Measurements from ENCODE around the gene KCNQ5. TPM values are rescaled to one million over a fixed set of nuclear protein-coding genes. Genes with fewer than 3 reads are reported as not detected.
"Not testable (repeated sequence)": the region's sequence is repeated elsewhere in the genome, so short reads cannot be mapped to it uniquely, and the experiment has no call there.

KCNQ5 gene
- total RNA-seq, 1 experiment from 2014 or later, result 4.8 TPM

DNA sequence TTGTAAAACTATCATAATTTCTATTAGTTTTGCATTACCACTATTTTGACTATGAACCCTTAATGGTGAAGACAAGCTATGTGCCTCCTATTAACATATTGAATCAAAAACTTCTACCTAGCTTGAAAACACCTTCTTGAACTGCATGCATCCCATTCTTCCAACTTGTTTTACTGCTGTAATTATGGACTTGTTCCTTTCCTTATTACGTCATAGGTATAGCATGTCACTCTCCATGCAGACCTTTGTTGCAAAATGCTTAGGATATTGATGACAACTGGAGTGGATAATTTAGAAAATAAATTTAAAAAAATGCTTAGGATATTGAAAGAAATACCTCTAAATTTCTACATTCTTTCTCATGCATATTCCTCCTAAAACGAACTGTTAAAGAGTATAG, 219.3 kb downstream of the KCNQ5 start:
- DNase-seq (ENCODE audit: low read depth), result no peak

DNA sequence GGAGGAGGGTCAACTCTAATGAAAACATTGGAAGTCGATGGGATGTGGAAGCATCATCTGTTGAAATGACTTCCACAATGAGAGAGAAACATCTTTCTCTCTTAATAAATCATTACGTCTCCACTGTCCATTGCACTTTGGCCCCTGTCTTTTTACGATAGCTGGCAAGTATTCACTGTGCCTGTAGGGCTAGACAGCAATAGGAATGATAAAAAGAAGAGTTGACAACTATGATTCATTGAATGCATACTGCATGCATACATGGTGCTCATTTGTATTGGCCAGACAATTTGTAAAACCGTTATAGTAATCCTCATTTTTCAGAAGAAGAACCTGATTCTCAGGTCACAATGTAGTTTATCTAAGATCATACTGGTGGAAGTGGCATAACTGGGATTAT, 220.3 kb downstream of the KCNQ5 start:
- DNase-seq (ENCODE audit: low read depth), result no peak

GRCh38 chr6:72844614-72845013, 222.8 kb downstream of the KCNQ5 start:
- no peak for DNase-seq (ENCODE audit: low read depth)

DNA sequence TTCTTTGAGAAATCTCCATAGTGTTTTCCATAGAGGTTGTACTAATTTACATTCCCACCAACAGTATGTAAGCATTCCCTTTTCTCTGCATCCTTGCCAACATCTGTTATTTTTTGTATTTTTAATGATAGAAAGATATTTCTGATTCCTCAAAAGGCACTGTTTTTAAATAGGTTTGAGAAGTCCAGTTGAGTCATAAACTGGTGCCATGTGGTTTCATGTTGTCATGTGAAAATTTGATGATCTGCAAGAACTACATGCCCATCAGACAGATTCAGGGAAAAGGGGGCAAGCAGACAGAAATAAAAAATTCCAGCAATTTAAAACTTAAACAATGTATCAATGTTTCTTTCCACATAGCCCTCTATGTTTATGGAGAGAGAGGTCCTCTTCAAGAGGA, 227.5 kb downstream of the KCNQ5 start:
- DNase-seq (ENCODE audit: low read depth), result no peak

GRCh38 chr6:72850040-72850439, 228.2 kb downstream of the KCNQ5 start:
- no peak for DNase-seq (ENCODE audit: low read depth)

- no peak for DNase-seq (ENCODE audit: low read depth)
Measured at GRCh38 chr6:72850469-72850868, 228.6 kb downstream of the KCNQ5 start.

DNA sequence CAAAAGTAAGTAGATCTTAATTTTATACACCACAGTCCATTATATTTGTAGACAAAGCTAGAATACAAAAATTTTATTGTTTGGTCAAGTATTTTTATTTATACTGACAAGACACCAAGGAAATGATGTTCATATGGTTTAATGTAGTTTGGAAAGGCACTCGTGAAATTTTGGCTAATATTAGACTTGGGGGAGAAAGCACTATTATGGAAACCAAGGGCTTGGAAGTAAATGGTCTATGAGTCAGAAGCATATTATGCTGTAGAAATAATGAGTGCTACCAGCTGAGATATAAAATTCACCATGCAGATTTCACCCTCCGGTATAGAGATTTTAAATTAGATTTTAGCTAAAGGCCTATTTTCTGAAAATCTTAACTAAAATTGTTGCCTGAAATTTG, 233.6 kb downstream of the KCNQ5 start:
- DNase-seq (ENCODE audit: low read depth), result peak; percentile 41

GRCh38 chr6:72856801-72857200, 234.9 kb downstream of the KCNQ5 start:
- DNase-seq (ENCODE audit: low read depth), result no peak

GRCh38 chr6:72857791-72858585, 236.1 kb downstream of the KCNQ5 start:
- DNase-seq (ENCODE audit: low read depth), result peak; percentile 53

DNA sequence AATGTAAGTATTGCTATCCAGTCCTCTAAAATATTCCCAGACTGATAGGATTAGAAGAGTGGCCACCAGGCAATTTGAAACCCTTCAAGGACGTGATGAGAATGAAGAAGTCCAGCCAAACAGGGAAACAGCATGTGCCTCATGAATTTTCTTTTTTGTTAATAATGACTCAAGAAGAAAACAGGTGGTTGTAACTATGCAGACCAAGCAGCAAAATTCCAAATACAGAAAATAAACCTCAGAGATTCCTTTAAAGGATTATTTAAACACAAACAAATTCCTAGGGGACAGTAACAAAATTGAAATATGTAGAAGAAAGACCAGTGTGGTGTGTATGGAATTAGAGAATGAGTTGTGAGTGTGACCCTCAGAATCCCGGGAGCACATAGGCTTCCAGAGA, 239.2 kb downstream of the KCNQ5 start:
- DNase-seq (ENCODE audit: low read depth), result peak; percentile 55

GRCh38 chr6:72861935-72862432, 240.1 kb downstream of the KCNQ5 start:
- DNase-seq (ENCODE audit: low read depth), result peak; percentile 80

- DNase-seq (ENCODE audit: low read depth), result no peak
Measured at GRCh38 chr6:72863131-72863530, 241.3 kb downstream of the KCNQ5 start.

- no peak for DNase-seq (ENCODE audit: low read depth)
Measured at GRCh38 chr6:72864236-72864635, 242.4 kb downstream of the KCNQ5 start.

DNA sequence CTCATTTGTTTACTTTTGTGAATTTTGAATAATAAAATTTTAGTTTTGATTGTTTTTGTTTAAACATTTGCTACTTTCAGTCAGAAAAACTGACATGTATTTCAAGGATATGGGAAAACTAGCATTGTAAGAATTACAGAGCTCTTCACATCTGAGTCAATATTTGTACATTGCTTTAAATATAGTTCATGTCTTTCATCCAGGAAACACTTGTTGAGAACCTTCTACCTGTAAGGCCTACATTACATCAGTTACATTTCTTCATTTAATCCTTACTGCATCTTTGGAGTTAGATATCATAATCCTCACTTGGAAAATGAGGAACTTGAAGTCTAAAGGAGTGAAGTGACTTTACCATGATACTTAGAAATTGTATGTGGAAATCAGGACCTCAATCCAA, 242.9 kb downstream of the KCNQ5 start:
- no peak for DNase-seq (ENCODE audit: low read depth)

GRCh38 chr6:72865467-72865866, 243.6 kb downstream of the KCNQ5 start:
- peak; percentile 31 for DNase-seq (ENCODE audit: low read depth)

DNA sequence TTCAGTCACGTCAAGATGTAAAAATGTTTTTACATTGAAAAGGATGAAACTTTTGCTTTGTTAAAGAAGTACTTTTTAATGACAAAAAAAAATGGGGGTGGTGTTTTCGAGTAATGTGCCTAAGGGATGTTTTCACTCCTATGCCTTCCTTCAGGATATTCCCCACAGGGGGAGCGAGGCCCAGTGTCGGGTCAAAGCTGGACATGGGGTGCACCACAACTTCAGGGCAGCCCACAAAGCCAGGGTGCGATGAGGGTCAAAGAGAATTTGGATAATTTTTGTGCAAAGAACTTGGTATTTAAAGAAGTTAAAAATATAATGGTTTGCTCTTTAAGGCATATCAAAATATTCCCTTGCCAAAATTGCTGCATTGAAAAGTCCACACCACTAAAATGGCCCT, 247.8 kb downstream of the KCNQ5 start:
- DNase-seq (ENCODE audit: low read depth), result no peak

GRCh38 chr6:72873433-72873832, 251.6 kb downstream of the KCNQ5 start:
- DNase-seq (ENCODE audit: low read depth), result no peak

DNA sequence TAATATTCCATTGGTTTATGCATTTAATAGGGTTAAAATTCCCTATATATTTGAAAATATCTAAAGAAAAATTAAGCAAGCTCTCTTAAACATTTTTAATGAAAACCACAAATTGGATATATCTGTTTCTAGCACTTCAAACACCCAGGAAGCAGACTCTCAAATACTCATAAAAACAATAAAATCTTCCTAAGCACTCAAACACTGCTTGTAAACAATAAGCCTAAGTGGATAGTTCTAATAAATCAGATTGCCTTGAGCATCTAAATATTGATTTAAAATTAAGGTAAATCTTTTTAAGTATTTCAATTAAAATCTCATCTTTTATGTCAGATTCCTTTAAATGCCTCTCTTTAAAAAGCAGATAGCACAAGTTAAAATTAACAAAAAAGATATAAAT, 254.4 kb downstream of the KCNQ5 start:
- DNase-seq (ENCODE audit: low read depth), result no peak

GRCh38 chr6:72886170-72886569, 264.3 kb downstream of the KCNQ5 start:
- DNase-seq (ENCODE audit: low read depth), result no peak

DNA sequence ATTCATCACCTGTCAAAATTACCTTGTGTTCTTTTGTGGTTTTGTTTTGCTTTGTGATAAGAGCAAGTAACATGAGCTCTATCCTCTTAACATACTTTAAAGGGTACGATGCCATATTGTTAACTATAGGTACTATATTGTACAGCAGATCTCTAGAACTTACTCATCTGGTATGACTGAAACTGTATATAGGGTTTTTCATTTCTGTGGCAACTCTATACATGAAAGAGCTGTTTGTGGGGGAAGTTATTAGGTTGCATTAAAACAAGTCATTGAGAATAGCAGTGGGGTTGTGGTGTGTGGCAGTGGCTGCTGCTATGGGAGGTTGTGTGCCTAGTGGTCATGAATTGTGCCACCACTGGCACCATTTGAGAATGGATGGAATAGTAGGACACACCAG, 268.4 kb downstream of the KCNQ5 start:
- DNase-seq (ENCODE audit: low read depth), result no peak

GRCh38 chr6:72890671-72891070, 268.8 kb downstream of the KCNQ5 start:
- no peak for DNase-seq (ENCODE audit: low read depth)

DNA sequence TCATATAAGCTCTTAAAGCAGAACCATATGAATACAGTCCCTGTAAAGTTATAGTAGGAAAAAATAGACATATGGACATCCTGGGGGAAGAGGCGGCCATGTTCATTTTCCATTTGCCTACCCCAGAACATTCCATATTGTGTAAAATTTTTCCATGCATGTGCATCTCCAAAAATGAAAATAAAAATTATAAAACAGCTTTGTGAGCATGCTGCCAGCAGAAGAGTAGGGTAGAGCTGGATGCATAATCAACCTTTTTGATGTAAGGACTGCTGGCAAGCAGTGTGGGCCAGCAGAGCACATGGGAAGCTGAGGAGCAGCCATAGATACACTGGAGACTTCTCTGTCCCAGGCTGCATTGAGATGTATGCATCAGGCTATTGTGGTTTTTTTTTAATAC, 271.0 kb downstream of the KCNQ5 start:
- no peak for DNase-seq (ENCODE audit: low read depth)

DNA sequence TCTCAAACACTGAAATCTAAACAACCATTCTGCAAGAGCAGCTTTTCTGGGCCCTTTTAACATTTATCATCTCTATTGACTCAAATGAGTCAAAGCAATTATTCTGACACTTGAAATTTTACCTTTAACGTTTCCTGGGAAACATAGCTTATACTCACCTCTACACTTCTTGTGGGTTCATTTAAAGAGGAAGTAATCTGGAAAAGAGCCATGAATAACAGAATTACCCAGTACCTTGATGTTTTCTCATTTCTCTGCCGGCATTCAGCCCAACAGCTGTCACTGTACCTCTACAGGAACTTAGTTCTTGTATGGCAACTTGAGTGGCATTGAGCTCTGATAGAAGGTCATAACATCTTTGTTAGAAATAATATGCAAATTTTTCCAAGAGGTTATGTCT, 272.2 kb downstream of the KCNQ5 start:
- peak; percentile 44 for DNase-seq (ENCODE audit: low read depth)

DNA sequence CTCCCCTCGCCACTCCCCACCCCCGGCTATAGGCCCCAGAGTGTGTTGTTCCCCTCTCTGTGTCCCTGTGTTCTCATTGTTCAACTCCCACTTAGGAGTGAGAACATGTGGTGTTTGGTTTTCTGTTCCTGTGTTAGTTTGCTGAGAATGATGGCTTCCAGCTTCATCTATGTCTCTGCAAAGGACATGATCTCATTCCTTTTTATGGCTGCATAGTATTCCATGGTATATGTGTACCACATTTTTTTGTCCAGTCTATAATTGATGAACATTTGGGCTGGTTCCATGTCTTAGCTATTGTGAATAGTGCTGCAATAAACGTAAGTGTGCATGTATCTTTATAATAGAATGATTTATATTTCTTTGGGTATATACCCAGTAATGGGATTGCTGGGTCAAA, 276.4 kb downstream of the KCNQ5 start:
- DNase-seq (ENCODE audit: low read depth), result not testable (repeated sequence)

All from M059J (cell line).